Effector memory CD4-positive, alpha-beta T cell (primary cell): ENCODE results near the gene C1orf105.

Experiments used
- DNase-seq, 3 donors: peaks; one replicate each; pipeline ENCODE4 v3.0.0-alpha.2; 2020
- H3K27ac ChIP-seq: 2 replicates; pipeline ENCODE4 v1.7.0; 2013; ENCODE audit warnings: mild to moderate bottlenecking, low read length, moderate library complexity; ENCODE audit not compliant: insufficient read depth, poor library complexity, severe bottlenecking
- H3K27me3 ChIP-seq: replicated peaks from 2 replicates; pipeline ENCODE4 v1.7.0; 2013; ENCODE audit warnings: mild to moderate bottlenecking, low read length; ENCODE audit not compliant: insufficient read depth, control insufficient read depth, poor library complexity, severe bottlenecking
- H3K36me3 ChIP-seq: 2 replicates; pipeline ENCODE4 v1.7.0; 2013; ENCODE audit warnings: mild to moderate bottlenecking, low read length, moderate library complexity; ENCODE audit not compliant: control insufficient read depth, insufficient read depth
- H3K4me1 ChIP-seq: 2 replicates; pipeline ENCODE4 v1.7.0; 2013; ENCODE audit warnings: low read length, mild to moderate bottlenecking; ENCODE audit not compliant: control insufficient read depth, insufficient read depth, poor library complexity, severe bottlenecking
- H3K4me3 ChIP-seq: 2 replicates; pipeline ENCODE4 v1.7.0; 2013; ENCODE audit warnings: low read length, low read depth, mild to moderate bottlenecking; ENCODE audit not compliant: insufficient read depth, poor library complexity, severe bottlenecking
- H3K9me3 ChIP-seq: 2 replicates; pipeline ENCODE4 v1.7.0; 2013; ENCODE audit warnings: mild to moderate bottlenecking, low read length, moderate library complexity; ENCODE audit not compliant: control insufficient read depth

The C1orf105 gene

GRCh38 chr1:172453153-172453545, 32.7 kb downstream of the C1orf105 start:
- Histone ChIP-seq H3K4me1 (peaks cover 7% of the 10 kb centered on the region), H3K9me3 (no peaks in the 10 kb centered on the region), H3K4me3 (no peak overlapping the region), H3K27me3 (no peaks in the 10 kb centered on the region), H3K27ac (no peak overlapping the region), H3K36me3 (no peaks in the 10 kb centered on the region)
- DNase-seq = no peak

- no peak for DNase-seq
- Histone ChIP-seq H3K36me3 (no peaks in the 10 kb centered on the region), H3K4me1 (peaks cover 7% of the 10 kb centered on the region), H3K27ac (no peak overlapping the region), H3K4me3 (no peak overlapping the region), H3K9me3 (no peaks in the 10 kb centered on the region), H3K27me3 (no peaks in the 10 kb centered on the region)
Observed at GRCh38 chr1:172453607-172454006, 33.1 kb downstream of the C1orf105 start.

- Histone ChIP-seq H3K4me1 (peaks cover 2% of the 10 kb centered on the region), H3K27me3 (no peaks in the 10 kb centered on the region), H3K4me3 (no peak overlapping the region), H3K27ac (no peak overlapping the region), H3K9me3 (no peaks in the 10 kb centered on the region), H3K36me3 (no peaks in the 10 kb centered on the region)
- no peak for DNase-seq
Observed at GRCh38 chr1:172455451-172455850, 35.0 kb downstream of the C1orf105 start.

DNA sequence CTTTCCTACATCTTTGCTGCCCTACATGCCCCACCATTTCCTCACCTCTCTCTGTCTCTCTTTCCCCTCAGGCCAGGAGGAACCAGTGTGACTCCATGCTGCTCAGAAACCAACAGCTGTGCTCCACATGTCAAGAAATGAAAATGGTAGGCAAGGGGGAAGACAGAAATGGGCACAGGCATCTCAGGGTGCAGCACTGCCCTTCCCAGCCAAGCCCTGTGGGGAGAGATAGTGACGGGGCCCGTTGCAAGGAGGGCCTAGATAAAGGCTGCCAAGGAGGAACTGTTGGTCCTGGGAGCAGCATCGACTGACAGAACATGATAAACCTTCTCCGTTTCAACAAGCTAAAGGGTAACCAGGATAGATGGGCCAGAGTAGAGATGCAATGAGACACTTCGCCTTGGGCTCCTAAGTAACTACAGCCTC, 35.9 kb downstream of the C1orf105 start:
- no peak overlapping the region for H3K27ac ChIP-seq
- DNase-seq = no peak
- no peaks in the 10 kb centered on the region for H3K36me3 ChIP-seq
- no peaks in the 10 kb centered on the region for H3K27me3 ChIP-seq
- H3K9me3 ChIP-seq = no peaks in the 10 kb centered on the region
- no peaks in the 10 kb centered on the region for H3K4me1 ChIP-seq
- no peak overlapping the region for H3K4me3 ChIP-seq

GRCh38 chr1:172457479-172458130, 37.1 kb downstream of the C1orf105 start:
- Histone ChIP-seq H3K9me3 (no peaks in the 10 kb centered on the region), H3K4me3 (no peak overlapping the region), H3K4me1 (no peaks in the 10 kb centered on the region), H3K27ac (no peak overlapping the region), H3K36me3 (no peaks in the 10 kb centered on the region), H3K27me3 (no peaks in the 10 kb centered on the region)
- DNase-seq = no peak

- Histone ChIP-seq H3K4me1 (no peaks in the 10 kb centered on the region), H3K27ac (no peak overlapping the region), H3K27me3 (no peaks in the 10 kb centered on the region), H3K36me3 (no peaks in the 10 kb centered on the region), H3K4me3 (no peak overlapping the region), H3K9me3 (no peaks in the 10 kb centered on the region)
- no peak for DNase-seq
Observed at GRCh38 chr1:172460177-172460576, 39.7 kb downstream of the C1orf105 start.

GRCh38 chr1:172460887-172461315, 40.4 kb downstream of the C1orf105 start:
- no peak for DNase-seq
- no peaks in the 10 kb centered on the region for H3K27me3 ChIP-seq
- no peaks in the 10 kb centered on the region for H3K9me3 ChIP-seq
- no peak overlapping the region for H3K27ac ChIP-seq
- H3K4me3 ChIP-seq = no peak overlapping the region
- no peaks in the 10 kb centered on the region for H3K4me1 ChIP-seq
- H3K36me3 ChIP-seq = no peaks in the 10 kb centered on the region

DNA sequence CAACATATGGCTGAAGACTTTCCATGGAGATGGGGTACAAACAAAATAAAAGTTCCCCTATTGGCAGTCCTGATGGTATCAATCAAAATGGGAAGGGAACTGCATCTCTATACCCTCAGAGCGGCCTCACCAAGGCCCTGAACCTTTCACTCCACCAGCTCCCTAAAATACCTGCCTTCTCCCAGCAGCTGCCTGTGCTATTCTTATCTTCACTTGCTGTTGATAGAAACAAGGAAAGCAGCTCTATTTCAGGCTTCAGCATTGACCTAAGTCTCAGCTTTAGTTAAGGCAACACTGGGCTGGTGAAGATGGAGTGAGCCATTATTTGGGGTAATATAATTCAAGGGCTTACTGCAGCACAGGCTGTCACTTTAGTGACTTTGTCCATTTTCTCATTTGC, 45.1 kb downstream of the C1orf105 start:
- H3K9me3 ChIP-seq = no peaks in the 10 kb centered on the region
- no peaks in the 10 kb centered on the region for H3K27me3 ChIP-seq
- no peak for DNase-seq
- H3K4me1 ChIP-seq = no peaks in the 10 kb centered on the region
- no peak overlapping the region for H3K4me3 ChIP-seq
- H3K27ac ChIP-seq = no peak overlapping the region
- H3K36me3 ChIP-seq = no peaks in the 10 kb centered on the region

GRCh38 chr1:172466795-172467407, 46.4 kb downstream of the C1orf105 start:
- DNase-seq = no peak
- H3K9me3 ChIP-seq = no peaks in the 10 kb centered on the region
- no peak overlapping the region for H3K4me3 ChIP-seq
- no peaks in the 10 kb centered on the region for H3K36me3 ChIP-seq
- H3K27ac ChIP-seq = no peak overlapping the region
- no peaks in the 10 kb centered on the region for H3K4me1 ChIP-seq
- H3K27me3 ChIP-seq = no peaks in the 10 kb centered on the region

- Histone ChIP-seq H3K27ac (no peak overlapping the region), H3K36me3 (no peaks in the 10 kb centered on the region), H3K27me3 (no peaks in the 10 kb centered on the region), H3K9me3 (no peaks in the 10 kb centered on the region), H3K4me3 (no peak overlapping the region), H3K4me1 (no peaks in the 10 kb centered on the region)
- no peak for DNase-seq
Observed at GRCh38 chr1:172467446-172467845, 47.0 kb downstream of the C1orf105 start.
